Brain microvascular endothelial cell (primary cell): Measurements from ENCODE around the gene ARID4B.
"Not testable (repeated sequence)": the region's sequence is repeated elsewhere in the genome, so short reads cannot be mapped to it uniquely, and the experiment has no call there.

ENCODE experiments used
- DNase-seq: peaks from one replicate; pipeline ENCODE4 v3.0.0-alpha.2; 2020
- H3K27ac ChIP-seq: fragments of 250-450 bp; sonication (Bioruptor Pico); 2 replicates; pipeline ENCODE4 v1.5.1; 2020; ENCODE audit warnings: mild to moderate bottlenecking, moderate library complexity
- H3K27me3 ChIP-seq: fragments of 250-450 bp; sonication (Bioruptor Pico); replicated peaks from 2 replicates; pipeline ENCODE4 v1.5.1; 2020; ENCODE audit warnings: mild to moderate bottlenecking
- H3K36me3 ChIP-seq: fragments of 250-450 bp; sonication (Bioruptor Pico); replicated peaks from 2 replicates; pipeline ENCODE4 v1.5.1; 2020; ENCODE audit warnings: mild to moderate bottlenecking
- H3K4me3 ChIP-seq: 2 replicates; pipeline ENCODE4 v1.5.1; 2011; ENCODE audit warnings: low read depth, mild to moderate bottlenecking, control low read depth, low read length, moderate library complexity
- in situ Hi-C: cut with HindIII; loops from 2 replicates; pipeline ENCODE4 v1.10.0; 2017; ENCODE audit warnings: low sequenced_read_pairs, low pct_ligation_motif_present
- TF ChIP-seq, protein P1 (sequence below): IDR thresholded peaks from 2 replicates; pipeline ENCODE4 v1.5.1; 2011; ENCODE audit warnings: low read depth, mild to moderate bottlenecking, moderate library complexity, low read length, control low read depth, inconsistent platforms; ENCODE audit errors: missing control alignments

The ARID4B gene

DNA sequence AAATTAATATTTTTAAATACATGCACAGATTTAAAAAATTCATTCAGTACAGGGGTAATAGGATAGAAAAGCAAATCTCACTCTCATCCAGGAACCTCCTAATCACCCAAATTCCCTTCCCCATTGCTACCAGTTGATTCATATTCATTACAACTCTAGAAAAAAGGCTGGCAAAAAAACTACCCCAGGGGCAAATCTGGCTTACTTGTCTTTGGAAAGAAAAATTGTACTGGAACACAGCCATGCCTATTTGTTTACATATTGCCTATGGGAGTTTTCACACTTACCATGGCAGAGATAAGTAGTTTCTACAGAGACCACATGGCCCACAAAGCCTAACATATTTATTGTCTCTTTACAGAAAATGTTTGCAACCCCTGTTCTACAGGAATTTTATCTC lies 158.0 kb downstream of the ARID4B start:
- DNase-seq, result no peak
- H3K27me3 ChIP-seq, result no peaks in the 10 kb centered on the region
- in situ Hi-C loops, result no loop called here
- TF ChIP-seq, protein P1, sequence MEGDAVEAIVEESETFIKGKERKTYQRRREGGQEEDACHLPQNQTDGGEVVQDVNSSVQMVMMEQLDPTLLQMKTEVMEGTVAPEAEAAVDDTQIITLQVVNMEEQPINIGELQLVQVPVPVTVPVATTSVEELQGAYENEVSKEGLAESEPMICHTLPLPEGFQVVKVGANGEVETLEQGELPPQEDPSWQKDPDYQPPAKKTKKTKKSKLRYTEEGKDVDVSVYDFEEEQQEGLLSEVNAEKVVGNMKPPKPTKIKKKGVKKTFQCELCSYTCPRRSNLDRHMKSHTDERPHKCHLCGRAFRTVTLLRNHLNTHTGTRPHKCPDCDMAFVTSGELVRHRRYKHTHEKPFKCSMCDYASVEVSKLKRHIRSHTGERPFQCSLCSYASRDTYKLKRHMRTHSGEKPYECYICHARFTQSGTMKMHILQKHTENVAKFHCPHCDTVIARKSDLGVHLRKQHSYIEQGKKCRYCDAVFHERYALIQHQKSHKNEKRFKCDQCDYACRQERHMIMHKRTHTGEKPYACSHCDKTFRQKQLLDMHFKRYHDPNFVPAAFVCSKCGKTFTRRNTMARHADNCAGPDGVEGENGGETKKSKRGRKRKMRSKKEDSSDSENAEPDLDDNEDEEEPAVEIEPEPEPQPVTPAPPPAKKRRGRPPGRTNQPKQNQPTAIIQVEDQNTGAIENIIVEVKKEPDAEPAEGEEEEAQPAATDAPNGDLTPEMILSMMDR, result no peak
- H3K36me3 ChIP-seq, result peaks cover 36% of the 10 kb centered on the region
- no peak overlapping the region for H3K27ac ChIP-seq
- no peak overlapping the region for H3K4me3 ChIP-seq

DNA sequence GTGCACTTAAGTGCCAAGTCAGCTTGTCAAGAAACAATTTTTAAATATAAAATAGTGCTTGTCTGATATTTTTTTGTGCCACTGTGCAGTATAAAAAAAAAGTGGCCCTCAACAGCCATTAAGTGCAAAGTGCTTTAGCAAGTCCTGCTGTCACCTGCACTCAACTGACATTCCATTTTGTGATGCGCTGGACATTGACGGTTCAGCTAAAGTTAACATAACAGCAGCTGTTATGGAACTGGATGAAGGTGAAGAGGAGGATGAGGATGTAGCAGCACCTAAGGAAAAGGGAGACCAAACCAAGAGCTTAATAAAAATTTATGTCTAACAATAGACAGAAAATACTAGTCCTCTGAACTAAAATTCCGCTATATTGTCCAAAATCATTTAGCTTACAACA lies 159.6 kb downstream of the ARID4B start:
- Histone ChIP-seq H3K36me3 (peaks cover 23% of the 10 kb centered on the region), H3K27ac (no peak overlapping the region), H3K27me3 (no peaks in the 10 kb centered on the region), H3K4me3 (no peak overlapping the region)
- in situ Hi-C loops, result no loop called here
- TF ChIP-seq, protein P1, result no peak
- DNase-seq, result no peak

DNA sequence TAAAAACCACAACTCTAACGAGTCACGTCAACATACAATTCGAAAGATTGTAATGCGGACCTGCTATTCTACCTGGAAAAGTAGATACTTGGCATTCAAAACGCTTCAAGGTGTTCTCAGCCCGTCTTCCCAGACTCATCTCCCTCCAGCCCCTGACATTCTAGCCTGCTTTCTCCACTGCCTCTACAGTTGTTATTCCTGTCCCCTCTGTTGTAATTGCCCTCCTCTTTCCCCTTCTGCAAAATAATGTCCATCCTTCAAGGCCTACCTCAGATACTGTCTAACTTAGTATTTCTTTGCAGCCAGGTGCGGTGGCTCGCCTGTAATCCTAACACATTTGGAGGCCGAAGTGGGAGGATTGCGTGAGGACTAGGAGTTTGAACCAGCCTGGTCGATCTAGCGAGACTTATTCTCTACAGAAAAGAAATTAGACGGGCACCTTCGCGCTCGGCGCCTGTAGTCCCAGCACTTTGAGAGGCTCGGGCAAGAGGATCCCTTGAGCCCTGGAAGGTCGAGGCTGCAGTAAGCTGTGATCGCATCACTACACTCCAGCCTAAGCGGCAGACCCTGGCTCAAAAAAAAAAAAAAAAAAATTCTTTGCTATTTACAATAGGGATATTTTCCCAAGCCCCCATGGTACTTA lies 166.2 kb downstream of the ARID4B start:
- no peak overlapping the region for H3K27ac ChIP-seq
- H3K36me3 ChIP-seq, result peaks cover 17% of the 10 kb centered on the region
- H3K27me3 ChIP-seq, result no peaks in the 10 kb centered on the region
- H3K4me3 ChIP-seq, result peak overlapping the region; percentile 98
- TF ChIP-seq, protein P1, result no peak
- no peak for DNase-seq
- in situ Hi-C loops, result no loop called here

DNA sequence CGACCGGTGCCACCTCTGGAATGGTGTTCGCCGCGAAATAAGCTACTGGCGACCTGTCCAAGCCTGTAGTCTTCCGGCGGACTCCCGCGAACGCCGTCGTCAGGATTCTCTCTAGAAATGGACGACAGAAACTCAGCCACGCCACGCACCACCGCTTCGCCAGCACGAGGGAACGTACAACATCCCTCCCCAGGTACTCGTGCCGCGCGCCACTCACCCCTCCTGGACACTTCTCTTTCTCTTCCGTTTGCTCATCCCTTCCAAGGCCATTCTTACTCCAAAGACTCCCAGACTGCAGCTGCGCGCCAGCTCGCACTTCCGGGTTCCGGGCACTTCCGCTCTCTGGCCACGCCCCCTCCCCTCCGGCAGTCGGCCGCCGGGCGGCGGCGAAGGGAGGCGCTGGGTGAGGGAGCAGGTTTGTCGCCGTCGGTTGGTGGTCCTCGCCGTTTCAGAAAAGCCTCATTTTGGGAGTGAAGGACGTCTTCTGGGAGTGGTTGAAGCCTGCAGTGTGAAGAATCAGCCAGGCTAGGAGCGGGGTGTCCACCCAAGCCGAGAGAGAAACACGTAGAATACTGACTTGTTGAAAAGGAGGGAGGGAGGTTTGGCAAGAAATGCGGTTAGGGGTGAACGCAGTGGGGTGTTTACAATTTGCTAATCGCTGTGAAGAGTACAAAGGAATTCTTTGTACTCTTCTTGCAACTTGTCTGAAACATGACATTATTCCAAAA lies 166.9 kb downstream of the ARID4B start, which contains the start of gene RBM34:
Gene RBM34, minus strand, starts transcription at position 294 of the 728 bp plus-strand sequence. Its CDS starts 24 bp downstream, at position 270.
- DNase-seq, result peak; percentile 85
- Histone ChIP-seq H3K4me3 (peak within 1 kb of the TSS; percentile 98), H3K27me3 (no peaks in the 10 kb centered on the region), H3K36me3 (peaks cover 24% of the 10 kb centered on the region), H3K27ac (peak within 1 kb of the TSS; percentile 74)
- TF ChIP-seq, protein P1, result peak; percentile 31
- in situ Hi-C loops, result no loop called here

DNA sequence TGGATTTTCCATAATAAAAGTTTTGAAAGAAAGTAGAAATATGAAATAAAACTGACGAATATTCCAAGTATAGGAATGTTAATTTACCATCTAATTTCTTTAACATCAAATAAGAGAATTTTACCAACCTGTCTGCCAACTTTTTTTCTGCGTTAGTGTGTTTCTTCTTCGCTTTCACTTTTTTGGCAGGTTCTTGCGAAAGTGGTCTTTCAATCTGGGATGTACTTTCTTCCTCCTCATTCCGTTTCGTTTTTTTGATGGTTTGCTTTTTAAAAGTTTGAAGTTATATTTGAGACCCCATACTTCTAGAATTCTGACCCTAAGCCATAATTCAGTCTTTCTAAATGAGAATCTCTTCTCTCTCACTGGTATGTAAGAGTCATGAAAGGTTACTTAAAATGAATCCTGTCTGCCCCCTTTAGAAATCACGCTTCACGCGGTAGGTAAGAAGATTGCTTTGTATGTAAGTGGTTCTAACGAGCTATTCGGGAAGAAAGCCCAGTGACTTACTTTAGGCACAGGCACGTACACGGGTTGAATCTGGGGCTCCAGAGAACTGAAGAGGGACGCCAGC lies 167.5 kb downstream of the ARID4B start:
- Histone ChIP-seq H3K27me3 (no peaks in the 10 kb centered on the region), H3K27ac (peak overlapping the region; percentile 74), H3K36me3 (peaks cover 25% of the 10 kb centered on the region), H3K4me3 (peak overlapping the region; percentile 98)
- in situ Hi-C loops, result no loop called here
- DNase-seq, result peak; percentile 47
- TF ChIP-seq, protein P1, result no peak

DNA sequence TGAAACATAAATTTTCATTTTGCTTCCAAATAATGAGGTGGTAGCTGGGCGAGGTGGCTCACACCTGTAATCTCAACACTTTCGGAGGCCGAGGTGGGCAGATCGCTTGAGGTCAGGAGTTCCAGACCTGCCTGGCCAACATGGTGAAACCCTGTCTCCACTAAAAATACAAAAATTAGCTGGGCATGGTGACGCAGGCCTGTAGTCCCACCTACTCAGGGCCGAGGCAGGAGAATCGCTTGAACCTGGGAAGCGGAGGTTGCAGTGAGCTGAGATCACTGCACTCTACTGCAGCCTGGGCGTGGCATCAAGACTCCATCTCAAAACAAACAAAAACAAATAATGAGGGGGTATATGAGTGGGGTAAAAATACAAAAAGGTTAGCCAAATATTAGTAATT lies 168.0 kb downstream of the ARID4B start:
- peaks cover 26% of the 10 kb centered on the region for H3K36me3 ChIP-seq
- H3K27ac ChIP-seq, H3K27me3 ChIP-seq, DNase-seq, in situ Hi-C loops: not testable (repeated sequence)
- H3K4me3 ChIP-seq, result peak overlapping the region; percentile 98

DNA sequence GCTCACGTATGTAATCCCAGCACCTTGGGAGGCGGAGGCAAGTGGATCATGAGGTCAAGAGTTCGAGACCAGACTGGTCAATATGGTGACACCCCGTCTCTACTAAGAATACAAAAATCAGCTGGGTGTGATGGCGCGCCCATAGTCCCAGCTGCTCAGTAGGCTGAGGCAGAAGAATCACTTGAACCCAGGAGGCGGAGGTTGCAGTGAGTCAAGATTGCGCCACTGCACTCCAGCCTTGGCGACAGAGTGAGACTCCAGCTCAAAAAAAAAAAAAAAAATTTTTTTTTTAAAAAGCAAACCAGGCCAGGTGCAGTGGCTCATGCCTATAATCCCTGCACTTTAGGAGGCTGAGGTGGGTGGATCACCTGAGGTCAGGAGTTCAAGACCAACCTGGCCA lies 168.7 kb downstream of the ARID4B start:
- peaks cover 32% of the 10 kb centered on the region for H3K36me3 ChIP-seq
- DNase-seq, H3K27ac ChIP-seq, H3K4me3 ChIP-seq, in situ Hi-C loops, H3K27me3 ChIP-seq: not testable (repeated sequence)
